Ovary (tissue), 3 donors: ENCODE measurements around the gene SIGLEC6.

ENCODE experiments used
- CTCF ChIP-seq, 3 donors: fragments of 450-650 bp in 2 of 3; fragments of 200-600 bp in 1 of 3; IDR thresholded peaks; one replicate each; pipeline versions ENCODE4 v1.5.1 to v1.8.0; 2016 to 2022; ENCODE audit warnings: antibody characterized with exemption in 3 of 3, mild to moderate bottlenecking in 1 of 3
- EP300 ChIP-seq: sonication (generic); formaldehyde crosslinking; IDR thresholded peaks from one replicate; pipeline ENCODE4 v1.6.1; 2017; ENCODE audit warnings: antibody characterized with exemption
- donor health status: DM: no; HTN: no; CAD: no.

GRCh38 chr19:51473009-51473707 lies 58.3 kb downstream of the SIGLEC6 start:
- TF ChIP-seq CTCF (IDR thresholded peaks at IDR 0.05) (peak; percentile 51 to 61 (median 59)), EP300 (no peak)
